ENCODE measurements around the gene PPP2R3C. TPM values are rescaled to one million over a fixed set of nuclear protein-coding genes. Genes with fewer than 3 reads are reported as not detected.

The PPP2R3C gene
- total RNA-seq, 2 donors from 2014 or later = 4.3 to 20.0 TPM

GRCh38 chr14:35046751-35047536 lies 74.8 kb downstream of the PPP2R3C start:
- Histone ChIP-seq H3K4me1 (peaks cover 23% of the 10 kb centered on the region), H3K4me3 (peak overlapping the region; percentile 40 to 68), H3K27me3 (no peaks in the 10 kb centered on the region), H3K36me3 (replicated peaks in 1 of 2; ENCODE audit: insufficient read depth in 1 of 2, low read depth in 2 of 2) (no peaks in the 10 kb centered on the region), H3K27ac (peak overlapping the region; percentile 91 to 96 (median 96)), H3K9me3 (no peaks in the 10 kb centered on the region)
- DNase-seq = peak; percentile 53 to 65 (median 60)
- peak; percentile 15 for ATAC-seq
- no peak for TF ChIP-seq POLR2A (IDR thresholded peaks at IDR 0.05)
- TF ChIP-seq CTCF (IDR thresholded peaks at IDR 0.05) = peak in 2 of 7 experiments; percentile 25 to 33
- intact Hi-C loops (cut with DNase I) = no loop called here
- WGBS, 2 donors = 16 to 17% methylated on average over 21 to 23 of the region's 23 CpGs

GRCh38 chr14:35046048-35046750 lies 75.6 kb downstream of the PPP2R3C start, which contains the start of gene FAM177A1:
FAM177A1 (plus strand) TSS chr14:35046272; CDS start chr14:35046464, 192 bp downstream.
- Histone ChIP-seq H3K27ac (peak within 1 kb of the TSS; percentile 91 to 96 (median 96)), H3K4me3 (peak within 1 kb of the TSS; percentile 40 to 68), H3K4me1 (peaks cover 23% of the 10 kb centered on the region), H3K27me3 (no peaks in the 10 kb centered on the region), H3K36me3 (replicated peaks in 1 of 2; ENCODE audit: insufficient read depth in 1 of 2, low read depth in 2 of 2) (no peaks in the 10 kb centered on the region), H3K9me3 (no peaks in the 10 kb centered on the region)
- TF ChIP-seq POLR2A (IDR thresholded peaks at IDR 0.05) (peak; percentile 96 to 97 (median 96)), CTCF (IDR thresholded peaks at IDR 0.05) (peak in 2 of 7 experiments; percentile 6 to 13)
- DNase-seq (peak; percentile 98 to 100 (median 99)), ATAC-seq (peak; percentile 95)
- 0% methylated on average over 1 to 57 of the region's 77 CpGs for WGBS, 2 donors
- intact Hi-C loops (cut with DNase I) = no loop called here

GRCh38 chr14:35045798-35046047 lies 76.1 kb downstream of the PPP2R3C start:
- Histone ChIP-seq H3K36me3 (replicated peaks in 1 of 2; ENCODE audit: insufficient read depth in 1 of 2, low read depth in 2 of 2) (no peaks in the 10 kb centered on the region), H3K27ac (peak overlapping the region; percentile 91 to 96 (median 96)), H3K4me3 (peak overlapping the region; percentile 11 to 26), H3K4me1 (peaks cover 22% of the 10 kb centered on the region), H3K9me3 (no peaks in the 10 kb centered on the region), H3K27me3 (no peaks in the 10 kb centered on the region)
- DNase-seq (no peak), ATAC-seq (no peak)
- 0% methylated on average over 6 of the region's 6 CpGs for WGBS, 2 donors
- intact Hi-C loops (cut with DNase I) = no loop called here
- TF ChIP-seq CTCF (IDR thresholded peaks at IDR 0.05) = no peak
- no peak for TF ChIP-seq POLR2A (IDR thresholded peaks at IDR 0.05)

GRCh38 chr14:35044939-35045797 lies 76.6 kb downstream of the PPP2R3C start:
- Histone ChIP-seq H3K27ac (peak overlapping the region; percentile 91 to 96 (median 96)), H3K4me3 (peak overlapping the region; percentile 11 to 26), H3K4me1 (peaks cover 18% of the 10 kb centered on the region), H3K27me3 (no peaks in the 10 kb centered on the region), H3K9me3 (no peaks in the 10 kb centered on the region), H3K36me3 (replicated peaks in 1 of 2; ENCODE audit: insufficient read depth in 1 of 2, low read depth in 2 of 2) (no peaks in the 10 kb centered on the region)
- DNase-seq (peak in 1 of 4 donors; percentile 11), ATAC-seq (no peak)
- intact Hi-C loops (cut with DNase I) = no loop called here
- TF ChIP-seq CTCF (IDR thresholded peaks at IDR 0.05) = no peak
- no peak for TF ChIP-seq POLR2A (IDR thresholded peaks at IDR 0.05)
- WGBS, 2 donors = 8 to 10% methylated on average over 8 of the region's 8 CpGs

Data from body of pancreas (tissue), 4 donors.